ENCODE measurements around the gene NFYC. TPM values are rescaled to one million over a fixed set of nuclear protein-coding genes. Genes with fewer than 3 reads are reported as not detected.

Gene NFYC
- total and polyA plus RNA-seq, 2 experiments from 2014 or later: 36.2 to 42.7 TPM

GRCh38 chr1:40692429-40692895, 958 bp downstream of the NFYC start (continued):
- no peak for TF ChIP-seq ZNF462 (CRISPR knock-in tag; IDR thresholded peaks at IDR 0.05)

DNA sequence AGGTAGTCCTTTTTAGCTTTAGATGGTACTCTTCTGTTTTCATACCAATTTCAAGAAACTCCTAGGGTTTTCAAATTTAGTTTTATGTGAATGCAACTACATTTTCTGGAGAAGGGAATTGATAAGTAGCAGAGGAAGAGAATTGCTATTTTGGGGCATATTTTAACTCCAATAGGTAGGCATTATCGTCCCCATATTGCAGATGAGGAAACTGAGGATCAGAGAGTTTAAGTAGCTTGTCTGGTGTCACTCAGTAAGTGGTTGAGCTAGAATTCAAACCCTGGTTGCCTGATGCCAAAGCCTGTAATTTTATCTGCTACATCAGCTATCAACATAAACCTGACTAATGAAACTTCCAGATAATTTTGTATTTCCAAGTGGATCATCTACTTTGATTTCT, 1.9 kb downstream of the NFYC start:
- peak overlapping the region; percentile 89 for H3K4me3 Mint-ChIP-seq
- peaks cover 21% of the 10 kb centered on the region for H4K20me1 ChIP-seq (replicated peaks; ENCODE audit: insufficient read depth)
- DNase-seq (ENCODE audit: low spot score): no peak
- TF ChIP-seq, protein P1, sequence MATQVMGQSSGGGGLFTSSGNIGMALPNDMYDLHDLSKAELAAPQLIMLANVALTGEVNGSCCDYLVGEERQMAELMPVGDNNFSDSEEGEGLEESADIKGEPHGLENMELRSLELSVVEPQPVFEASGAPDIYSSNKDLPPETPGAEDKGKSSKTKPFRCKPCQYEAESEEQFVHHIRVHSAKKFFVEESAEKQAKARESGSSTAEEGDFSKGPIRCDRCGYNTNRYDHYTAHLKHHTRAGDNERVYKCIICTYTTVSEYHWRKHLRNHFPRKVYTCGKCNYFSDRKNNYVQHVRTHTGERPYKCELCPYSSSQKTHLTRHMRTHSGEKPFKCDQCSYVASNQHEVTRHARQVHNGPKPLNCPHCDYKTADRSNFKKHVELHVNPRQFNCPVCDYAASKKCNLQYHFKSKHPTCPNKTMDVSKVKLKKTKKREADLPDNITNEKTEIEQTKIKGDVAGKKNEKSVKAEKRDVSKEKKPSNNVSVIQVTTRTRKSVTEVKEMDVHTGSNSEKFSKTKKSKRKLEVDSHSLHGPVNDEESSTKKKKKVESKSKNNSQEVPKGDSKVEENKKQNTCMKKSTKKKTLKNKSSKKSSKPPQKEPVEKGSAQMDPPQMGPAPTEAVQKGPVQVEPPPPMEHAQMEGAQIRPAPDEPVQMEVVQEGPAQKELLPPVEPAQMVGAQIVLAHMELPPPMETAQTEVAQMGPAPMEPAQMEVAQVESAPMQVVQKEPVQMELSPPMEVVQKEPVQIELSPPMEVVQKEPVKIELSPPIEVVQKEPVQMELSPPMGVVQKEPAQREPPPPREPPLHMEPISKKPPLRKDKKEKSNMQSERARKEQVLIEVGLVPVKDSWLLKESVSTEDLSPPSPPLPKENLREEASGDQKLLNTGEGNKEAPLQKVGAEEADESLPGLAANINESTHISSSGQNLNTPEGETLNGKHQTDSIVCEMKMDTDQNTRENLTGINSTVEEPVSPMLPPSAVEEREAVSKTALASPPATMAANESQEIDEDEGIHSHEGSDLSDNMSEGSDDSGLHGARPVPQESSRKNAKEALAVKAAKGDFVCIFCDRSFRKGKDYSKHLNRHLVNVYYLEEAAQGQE (IDR thresholded peaks at IDR 0.05; ENCODE audit: unreplicated experiment): no peak
- TF ChIP-seq CTCF (conservative IDR thresholded peaks at IDR 0.05; ENCODE audit: low read depth in 2 of 2) (no peak), EZH2 (IDR thresholded peaks at IDR 0.05; ENCODE audit: low read depth, unreplicated experiment) (no peak)

More for the DNA sequence above, 1.9 kb downstream of the NFYC start:
- peaks cover 12% of the 10 kb centered on the region for H3K27me3 Mint-ChIP-seq (ENCODE audit: insufficient read depth, low read depth, poor library complexity)
- H3K36me3 ChIP-seq (ENCODE audit: insufficient read depth): no peaks in the 10 kb centered on the region
- H2AFZ ChIP-seq: no peak overlapping the region
- H3K36me3 Mint-ChIP-seq (ENCODE audit: low read depth): peaks cover 3% of the 10 kb centered on the region; the same call in 1 of the 3 replicates
- H3K9me3 Mint-ChIP-seq: no peaks in the 10 kb centered on the region
- H3K4me1 ChIP-seq (ENCODE audit: insufficient read depth): peaks cover 44% of the 10 kb centered on the region
- no peak for ATAC-seq
- H3K4me1 Mint-ChIP-seq: peaks cover 53% of the 10 kb centered on the region
- peaks cover 90% of the 10 kb centered on the region for H3K79me2 ChIP-seq (replicated peaks; ENCODE audit: insufficient read depth)
- peak overlapping the region; percentile 69; the same call in 1 of the 2 replicates for H3K4me3 ChIP-seq
- 0 out of 2 replicates have a peak overlapping the region, but pooled peaks have one; percentile 92 for H3K4me2 ChIP-seq
- no peak overlapping the region for H3K27ac ChIP-seq (ENCODE audit: low read depth)
- peak overlapping the region; percentile 71; the same call in 1 of the 2 replicates for H3K27ac Mint-ChIP-seq
- no peaks in the 10 kb centered on the region for H3K27me3 ChIP-seq (ENCODE audit: insufficient read depth)
- no peaks in the 10 kb centered on the region for H3K9me2 ChIP-seq (ENCODE audit: insufficient read depth)
- H3F3A ChIP-seq (replicated peaks; ENCODE audit: low read depth): no peaks in the 10 kb centered on the region

All from GM23338 (cell line).